ENCODE results near the gene COPZ1.

- no peak for TF ChIP-seq CTCF (IDR thresholded peaks at IDR 0.05; ENCODE audit: low read depth, low read length)
- TF ChIP-seq EZH2phosphoT487 (IDR thresholded peaks at IDR 0.05; ENCODE audit: low read depth), result no peak
Observed at GRCh38 chr12:54364413-54364812, 39.5 kb downstream of the COPZ1 start, which contains the start of gene GPR84.

All from OCI-LY3 (cell line).